ENCODE data around the gene TGFBR2.

DNA sequence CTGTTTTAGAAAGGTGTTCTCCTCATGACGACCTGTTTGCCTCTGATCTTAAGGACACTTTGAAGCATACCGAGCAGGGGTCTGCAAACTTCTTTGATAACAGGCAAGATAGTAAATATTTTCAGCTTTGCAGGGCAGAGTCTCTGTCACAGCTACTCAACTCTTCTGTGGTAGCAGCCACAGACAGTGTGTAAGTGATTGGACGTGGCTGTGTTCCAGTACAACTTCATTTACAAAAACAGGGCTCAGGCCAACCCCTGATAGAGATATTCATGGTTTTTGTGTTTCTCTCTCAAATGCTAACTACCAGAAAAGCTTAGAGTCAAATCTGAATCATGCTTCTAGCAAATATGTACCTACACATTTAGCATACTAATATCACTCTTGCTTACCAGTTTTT is 51.5 kb downstream of the TGFBR2 start:
- TF ChIP-seq GATA3 (IDR thresholded peaks at IDR 0.05; ENCODE audit: low read depth, low read length) = no peak
- TF ChIP-seq GATA2 (IDR thresholded peaks at IDR 0.05; ENCODE audit: low read depth, low read length) = no peak
